Uterus (tissue), 2 donors: Measurements from ENCODE around the gene EYS.

ENCODE experiments used
- CTCF ChIP-seq, 4 experiments: fragments of 200-600 bp in 2 of 4; fragments of 450-650 bp in 2 of 4; sonication (generic) in 2 of 4; IDR thresholded peaks; one replicate each; pipeline ENCODE4 v1.5.1; 2016 to 2019; ENCODE audit warnings: antibody characterized with exemption in 4 of 4, mild to moderate bottlenecking in 2 of 4, moderate library complexity in 1 of 4
- POLR2A ChIP-seq, 2 donors: fragments of 450-650 bp; IDR thresholded peaks; one replicate each; pipeline ENCODE4 v1.6.1; 2016; ENCODE audit warnings: antibody characterized with exemption in 2 of 2, mild to moderate bottlenecking in 1 of 2, moderate library complexity in 1 of 2

- no peak for TF ChIP-seq CTCF (IDR thresholded peaks at IDR 0.05)
- TF ChIP-seq POLR2A (IDR thresholded peaks at IDR 0.05): no peak
Measured at GRCh38 chr6:63824722-63825121, 1882.3 kb downstream of the EYS start.
